Neutrophil (primary cell): ENCODE data around the gene FAM193B.

ENCODE experiments used
- H3K27ac ChIP-seq: fragments of 200-600 bp; sonication (generic); 2 replicates; pipeline ENCODE4 v1.5.1; 2016; ENCODE audit warnings: mild to moderate bottlenecking, moderate library complexity
- H3K27me3 ChIP-seq: fragments of 200-600 bp; sonication (generic); 2 replicates; pipeline ENCODE4 v1.6.0; 2016; ENCODE audit warnings: mild to moderate bottlenecking
- H3K36me3 ChIP-seq: fragments of 200-600 bp; sonication (generic); 2 replicates; pipeline ENCODE4 v1.5.1; 2017
- H3K4me1 ChIP-seq, 2 experiments: fragments of 200-600 bp in 1 of 2; sonication (generic) in 1 of 2; 1 replicate in 1 of 2; 2 replicates in 1 of 2; pipeline versions ENCODE4 v1.5.1 to v1.6.1; 2013 to 2016; ENCODE audit warnings: low read depth in 1 of 2, low read length in 1 of 2, mild to moderate bottlenecking in 1 of 2, moderate library complexity in 1 of 2; ENCODE audit not compliant: control insufficient read depth in 1 of 2, insufficient read depth in 1 of 2
- H3K4me3 ChIP-seq, 2 experiments: fragments of 200-600 bp in 1 of 2; sonication (generic) in 1 of 2; 1 replicate in 1 of 2; 2 replicates in 1 of 2; pipeline ENCODE4 v1.5.1; 2013 to 2016; ENCODE audit warnings: low read depth in 1 of 2, low read length in 1 of 2, mild to moderate bottlenecking in 1 of 2, moderate library complexity in 1 of 2
- H3K9me3 ChIP-seq: fragments of 200-600 bp; sonication (generic); 2 replicates; pipeline ENCODE4 v1.5.1; 2016
- CTCF ChIP-seq: fragments of 200-600 bp; sonication (generic); IDR thresholded peaks from 2 replicates; pipeline ENCODE4 v1.5.1; 2016; ENCODE audit warnings: antibody characterized with exemption

The FAM193B gene

DNA sequence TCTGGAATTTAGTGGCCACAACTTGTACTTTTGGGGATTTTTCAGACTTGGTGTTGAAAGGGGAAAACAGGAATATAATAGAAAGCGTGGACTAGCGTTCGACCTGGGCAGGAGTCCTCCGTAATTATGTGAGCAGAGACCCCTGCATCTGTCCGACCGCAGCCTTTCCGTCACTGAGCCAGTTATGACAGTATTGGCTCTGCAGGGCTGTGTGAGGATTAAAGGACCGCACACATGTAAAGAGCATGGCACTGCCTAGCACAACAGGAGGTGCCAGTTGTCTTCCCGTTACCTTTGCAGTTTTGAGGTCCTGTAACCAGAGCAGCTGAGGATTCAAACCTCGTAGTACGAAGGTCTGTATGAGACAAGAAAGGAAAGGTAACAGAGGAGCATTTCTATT, 46.8 kb upstream of the FAM193B start:
- no peak for TF ChIP-seq CTCF
- H3K27me3 ChIP-seq, result peaks cover 14% of the 10 kb centered on the region
- H3K4me1 ChIP-seq, result peaks cover 17 to 20% of the 10 kb centered on the region in 2 experiments
- peak overlapping the region; percentile 78 for H3K27ac ChIP-seq
- H3K9me3 ChIP-seq, result no peaks in the 10 kb centered on the region
- H3K36me3 ChIP-seq, result peaks cover 6% of the 10 kb centered on the region
- H3K4me3 ChIP-seq, result no peak overlapping the region

DNA sequence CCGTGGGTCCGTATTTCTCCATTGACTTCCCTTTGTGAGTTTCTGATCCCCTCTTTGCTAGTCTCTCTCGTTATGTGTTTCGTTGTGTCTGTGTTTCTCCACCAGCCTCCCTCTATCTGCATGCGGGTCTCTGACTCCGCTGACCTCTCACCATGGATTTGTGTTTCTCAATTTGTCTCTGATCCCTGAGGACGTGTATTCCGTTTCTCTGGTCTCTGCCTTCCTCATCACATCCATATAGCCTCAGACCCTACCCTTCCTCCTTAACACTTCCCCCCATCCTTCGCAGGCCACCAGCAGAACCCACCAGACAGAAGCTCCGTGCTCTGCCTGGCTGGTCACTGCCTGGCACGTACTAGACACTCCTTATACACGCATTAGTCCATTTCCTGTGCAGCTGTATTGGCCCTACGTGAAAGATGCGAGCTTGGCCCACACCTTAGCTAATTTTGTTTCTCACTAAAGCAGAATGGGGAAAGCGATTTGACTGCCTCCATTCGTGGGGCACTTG, 46.2 kb upstream of the FAM193B start:
- peak overlapping the region; percentile 78 for H3K27ac ChIP-seq
- H3K36me3 ChIP-seq, result peaks cover 12% of the 10 kb centered on the region
- H3K9me3 ChIP-seq, result no peaks in the 10 kb centered on the region
- peaks cover 17 to 20% of the 10 kb centered on the region in 2 experiments for H3K4me1 ChIP-seq
- H3K27me3 ChIP-seq, result peaks cover 14% of the 10 kb centered on the region
- H3K4me3 ChIP-seq, result peak overlapping the region; percentile 72 to 93
- no peak for TF ChIP-seq CTCF

- peaks cover 17 to 20% of the 10 kb centered on the region in 2 experiments for H3K4me1 ChIP-seq
- H3K4me3 ChIP-seq, result peak within 1 kb of the TSS; percentile 72 to 93
- peak within 1 kb of the TSS; percentile 78 for H3K27ac ChIP-seq
- peak; percentile 37 for TF ChIP-seq CTCF
- H3K36me3 ChIP-seq, result peaks cover 18% of the 10 kb centered on the region
- H3K9me3 ChIP-seq, result no peaks in the 10 kb centered on the region
- H3K27me3 ChIP-seq, result peaks cover 14% of the 10 kb centered on the region
These were observed 45.6 kb upstream of the FAM193B start, which contains the start of gene B4GALT7 for GRCh38 chr5:177599731-177600507. TSS of gene B4GALT7 (plus strand) at chr5:177600132. CDS start at chr5:177600211, 79 bp downstream.

GRCh38 chr5:177598477-177598876, 44.1 kb upstream of the FAM193B start:
- H3K36me3 ChIP-seq, result peaks cover 33% of the 10 kb centered on the region
- no peaks in the 10 kb centered on the region for H3K9me3 ChIP-seq
- H3K27me3 ChIP-seq, result peaks cover 14% of the 10 kb centered on the region
- TF ChIP-seq CTCF, result no peak
- H3K27ac ChIP-seq, result no peak overlapping the region
- peak overlapping the region in 1 of 2 experiments; percentile 12 for H3K4me3 ChIP-seq
- H3K4me1 ChIP-seq, result peaks cover 17 to 20% of the 10 kb centered on the region in 2 experiments

GRCh38 chr5:177596775-177597238, 42.4 kb upstream of the FAM193B start:
- Histone ChIP-seq H3K27me3 (peaks cover 14% of the 10 kb centered on the region), H3K4me1 (peaks cover 27 to 33% of the 10 kb centered on the region in 2 experiments), H3K27ac (no peak overlapping the region), H3K4me3 (no peak overlapping the region), H3K36me3 (peaks cover 34% of the 10 kb centered on the region), H3K9me3 (no peaks in the 10 kb centered on the region)
- TF ChIP-seq CTCF, result no peak
